Astrocyte of the cerebellum (primary cell): ENCODE results near the gene SLC37A4.

Experiments
- DNase-seq: peaks from one replicate; pipeline ENCODE4 v3.0.0-alpha.2; 2011; ENCODE audit warnings: low read depth
- H3K4me3 ChIP-seq: 2 replicates; pipeline ENCODE4 v1.5.1; 2011; ENCODE audit warnings: mild to moderate bottlenecking, low read depth, low read length, moderate library complexity
- CTCF ChIP-seq: IDR thresholded peaks from 2 replicates; pipeline ENCODE4 v1.5.1; 2012; ENCODE audit warnings: low read length, low read depth, moderate library complexity, mild to moderate bottlenecking; ENCODE audit errors: missing control alignments
- in situ Hi-C: cut with HindIII; loops from 2 replicates; pipeline ENCODE4 v1.10.0; 2017; ENCODE audit warnings: low sequenced_read_pairs

The SLC37A4 gene

GRCh38 chr11:119025978-119026766, 4.5 kb downstream of the SLC37A4 start:
- TF ChIP-seq CTCF: no peak
- in situ Hi-C loops: no loop called here

GRCh38 chr11:119025541-119025940, 5.1 kb downstream of the SLC37A4 start:
- no peak overlapping the region for H3K4me3 ChIP-seq
- in situ Hi-C loops: no loop called here
- TF ChIP-seq CTCF: no peak
- DNase-seq: no peak

More at GRCh38 chr11:119025978-119026766, 4.5 kb downstream of the SLC37A4 start:
- H3K4me3 ChIP-seq: no peak overlapping the region
- no peak for DNase-seq

- H3K4me3 ChIP-seq: no peak overlapping the region
- no peak for DNase-seq
- no peak for TF ChIP-seq CTCF
- in situ Hi-C loops: no loop called here
Measured at GRCh38 chr11:119025099-119025473, 5.6 kb downstream of the SLC37A4 start.

GRCh38 chr11:119024430-119025098, 6.1 kb downstream of the SLC37A4 start:
- no peak for TF ChIP-seq CTCF
- H3K4me3 ChIP-seq: no peak overlapping the region
- no peak for DNase-seq
- in situ Hi-C loops: no loop called here

DNA sequence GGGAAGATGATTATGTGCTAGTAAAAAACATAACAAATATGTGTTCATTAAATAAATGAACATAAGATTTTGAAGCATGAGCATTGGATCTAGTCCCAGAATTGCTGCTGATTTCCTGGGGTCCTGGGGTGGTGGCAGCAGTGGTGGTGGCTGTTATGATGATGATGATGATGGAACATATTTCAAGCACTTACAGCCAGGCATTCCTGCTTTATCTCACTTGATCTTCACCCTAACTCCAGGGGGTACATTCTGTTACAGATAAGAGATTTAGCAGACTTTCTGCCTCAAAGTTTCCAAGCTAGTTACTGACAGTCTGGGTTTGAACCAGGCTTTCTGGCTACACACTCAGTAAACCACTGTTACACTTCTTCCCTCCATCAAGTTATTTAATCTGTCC, 6.9 kb downstream of the SLC37A4 start:
- in situ Hi-C loops: no loop called here
- no peak for DNase-seq
- TF ChIP-seq CTCF: no peak
- H3K4me3 ChIP-seq: no peak overlapping the region

DNA sequence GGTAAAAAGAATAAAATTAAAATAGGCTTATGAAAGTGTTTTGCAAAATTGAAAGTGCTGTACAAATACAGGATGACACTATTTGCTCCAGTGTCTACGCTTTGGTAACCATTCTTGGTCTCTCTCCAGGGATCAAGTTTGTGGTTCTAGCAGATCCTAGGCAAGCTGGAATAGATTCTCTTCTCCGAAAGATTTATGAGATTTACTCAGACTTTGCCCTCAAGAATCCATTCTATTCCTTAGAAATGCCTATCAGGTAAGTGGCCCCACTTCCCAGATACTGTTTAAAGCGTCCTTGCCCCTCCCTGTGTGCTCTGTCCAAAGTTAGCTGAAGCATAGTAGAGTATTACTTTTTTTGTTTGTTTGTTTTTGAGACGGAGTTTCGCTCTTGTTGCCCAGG, 9.0 kb downstream of the SLC37A4 start:
- in situ Hi-C loops: no loop called here
- no peak overlapping the region for H3K4me3 ChIP-seq

More for the DNA sequence above, 9.0 kb downstream of the SLC37A4 start:
- no peak for TF ChIP-seq CTCF
- DNase-seq: no peak
